ENCODE measurements around the gene SGF29.
"Not testable (repeated sequence)": the region's sequence is repeated elsewhere in the genome, so short reads cannot be mapped to it uniquely, and the experiment has no call there.

The SGF29 gene

DNA sequence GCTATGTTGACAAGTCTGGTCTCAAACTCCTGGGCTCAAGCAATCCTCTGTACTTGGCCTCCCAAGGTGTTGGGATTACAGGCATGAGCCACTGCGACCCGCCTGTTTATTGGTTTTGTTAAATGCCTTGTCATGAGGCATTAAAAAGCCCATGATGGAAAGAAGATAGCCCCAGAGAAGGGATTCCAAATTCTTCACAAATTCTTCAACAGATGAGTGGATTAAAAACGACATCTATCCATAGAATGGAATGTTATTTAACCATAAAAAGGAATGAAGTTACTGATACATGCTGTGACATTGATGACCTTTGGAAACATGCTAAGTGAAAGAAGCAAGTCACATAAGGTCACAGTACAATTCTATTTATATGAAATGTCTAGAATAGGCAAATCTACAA is 4.7 kb downstream of the SGF29 start:
- Histone ChIP-seq H3K36me3 (ENCODE audit: control insufficient read depth, insufficient read depth, low read length) (no peaks in the 10 kb centered on the region), H3K27me3 (ENCODE audit: control insufficient read depth, insufficient read depth, low read length) (no peaks in the 10 kb centered on the region), H3K9me3 (ENCODE audit: control insufficient read depth, low read length) (no peaks in the 10 kb centered on the region), H3K9ac (ENCODE audit: low read length) (no peak overlapping the region), H3K4me3 (ENCODE audit: low read length) (no peak overlapping the region), H3K4me1 (ENCODE audit: control insufficient read depth, insufficient read depth, low read length) (peaks cover 5% of the 10 kb centered on the region)

- no peaks in the 10 kb centered on the region for H3K4me1 ChIP-seq (ENCODE audit: control insufficient read depth, insufficient read depth, low read length)
- H3K9me3 ChIP-seq (ENCODE audit: control insufficient read depth, low read length) = no peaks in the 10 kb centered on the region
- no peaks in the 10 kb centered on the region for H3K36me3 ChIP-seq (ENCODE audit: control insufficient read depth, insufficient read depth, low read length)
- no peak overlapping the region for H3K9ac ChIP-seq (ENCODE audit: low read length)
- H3K27me3 ChIP-seq (ENCODE audit: control insufficient read depth, insufficient read depth, low read length) = no peaks in the 10 kb centered on the region
- H3K4me3 ChIP-seq (ENCODE audit: low read length) = no peak overlapping the region
Observed at GRCh38 chr16:28561557-28562187, 8.0 kb downstream of the SGF29 start.

- Histone ChIP-seq H3K4me3 (ENCODE audit: low read length) (no peak overlapping the region), H3K27me3 (ENCODE audit: control insufficient read depth, insufficient read depth, low read length) (no peaks in the 10 kb centered on the region), H3K4me1 (ENCODE audit: control insufficient read depth, insufficient read depth, low read length) (no peaks in the 10 kb centered on the region), H3K36me3 (ENCODE audit: control insufficient read depth, insufficient read depth, low read length) (no peaks in the 10 kb centered on the region), H3K9me3 (ENCODE audit: control insufficient read depth, low read length) (no peaks in the 10 kb centered on the region), H3K9ac (ENCODE audit: low read length) (no peak overlapping the region)
Observed at GRCh38 chr16:28562199-28562598, 8.5 kb downstream of the SGF29 start.

DNA sequence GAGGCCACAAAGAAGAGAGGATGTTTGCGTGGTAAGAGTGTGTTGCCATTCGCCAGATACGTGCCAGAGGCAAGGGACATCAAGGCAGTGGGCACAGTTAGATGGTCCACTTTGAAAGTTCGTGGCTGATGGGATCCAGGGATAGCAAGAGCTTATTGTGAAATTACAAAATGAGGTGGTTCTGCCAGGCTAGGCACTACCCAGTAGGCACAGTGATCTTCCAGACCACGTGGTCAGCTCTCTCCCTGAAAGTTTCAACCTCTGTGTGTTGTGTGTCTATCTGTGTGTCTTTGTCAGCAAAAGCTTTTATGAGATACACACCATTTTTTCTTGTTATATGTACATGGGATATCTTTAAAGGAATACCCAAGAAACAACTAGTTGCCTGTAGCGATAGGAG is 9.5 kb downstream of the SGF29 start:
- H3K4me1 ChIP-seq (ENCODE audit: control insufficient read depth, insufficient read depth, low read length) = no peaks in the 10 kb centered on the region
- H3K36me3 ChIP-seq (ENCODE audit: control insufficient read depth, insufficient read depth, low read length) = no peaks in the 10 kb centered on the region
- no peaks in the 10 kb centered on the region for H3K27me3 ChIP-seq (ENCODE audit: control insufficient read depth, insufficient read depth, low read length)
- H3K9ac ChIP-seq (ENCODE audit: low read length) = no peak overlapping the region
- H3K9me3 ChIP-seq (ENCODE audit: control insufficient read depth, low read length) = no peaks in the 10 kb centered on the region
- H3K4me3 ChIP-seq (ENCODE audit: low read length) = no peak overlapping the region

DNA sequence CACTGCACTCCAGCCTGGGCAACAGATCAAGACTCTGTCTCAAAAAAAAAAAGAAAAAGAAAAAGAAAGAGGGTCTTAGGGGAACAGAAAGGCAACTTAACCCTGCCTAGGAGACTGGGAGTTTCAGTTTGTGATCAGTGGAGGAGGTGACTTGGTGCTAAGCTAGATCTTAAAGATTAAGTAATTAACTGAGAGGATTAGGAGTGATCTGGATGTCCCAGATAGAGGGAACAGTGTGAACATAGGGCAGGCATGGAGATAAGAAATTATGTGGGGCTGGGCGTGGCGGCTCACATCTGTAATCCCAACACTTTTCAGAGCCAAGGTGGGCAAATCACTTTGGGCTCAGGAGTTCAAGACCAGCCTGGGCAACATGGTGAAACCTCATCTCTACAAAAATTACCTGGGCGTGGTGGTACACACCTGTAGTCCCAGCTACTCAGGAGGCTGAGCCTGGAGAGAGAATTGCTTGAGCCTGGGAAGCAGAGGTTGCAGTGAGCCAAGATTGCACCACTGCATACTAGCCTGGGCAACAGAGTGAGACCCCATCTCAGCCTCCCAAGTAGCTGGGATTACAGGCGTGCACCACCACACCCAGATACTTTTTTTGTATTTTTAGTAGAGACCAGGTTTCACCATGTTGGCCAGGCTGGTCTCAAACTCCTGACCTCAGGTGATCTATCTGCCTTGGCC is 12.7 kb downstream of the SGF29 start:
- H3K9ac ChIP-seq (ENCODE audit: low read length); H3K36me3 ChIP-seq (ENCODE audit: control insufficient read depth, insufficient read depth, low read length); H3K4me1 ChIP-seq (ENCODE audit: control insufficient read depth, insufficient read depth, low read length); H3K4me3 ChIP-seq (ENCODE audit: low read length); H3K9me3 ChIP-seq (ENCODE audit: control insufficient read depth, low read length); H3K27me3 ChIP-seq (ENCODE audit: control insufficient read depth, insufficient read depth, low read length): not testable (repeated sequence)

GRCh38 chr16:28567292-28567691 is 13.6 kb downstream of the SGF29 start:
- Histone ChIP-seq H3K9ac (ENCODE audit: low read length) (no peak overlapping the region), H3K4me1 (ENCODE audit: control insufficient read depth, insufficient read depth, low read length) (no peaks in the 10 kb centered on the region), H3K27me3 (ENCODE audit: control insufficient read depth, insufficient read depth, low read length) (no peaks in the 10 kb centered on the region), H3K4me3 (ENCODE audit: low read length) (no peak overlapping the region), H3K36me3 (ENCODE audit: control insufficient read depth, insufficient read depth, low read length) (no peaks in the 10 kb centered on the region), H3K9me3 (ENCODE audit: control insufficient read depth, low read length) (no peaks in the 10 kb centered on the region)

DNA sequence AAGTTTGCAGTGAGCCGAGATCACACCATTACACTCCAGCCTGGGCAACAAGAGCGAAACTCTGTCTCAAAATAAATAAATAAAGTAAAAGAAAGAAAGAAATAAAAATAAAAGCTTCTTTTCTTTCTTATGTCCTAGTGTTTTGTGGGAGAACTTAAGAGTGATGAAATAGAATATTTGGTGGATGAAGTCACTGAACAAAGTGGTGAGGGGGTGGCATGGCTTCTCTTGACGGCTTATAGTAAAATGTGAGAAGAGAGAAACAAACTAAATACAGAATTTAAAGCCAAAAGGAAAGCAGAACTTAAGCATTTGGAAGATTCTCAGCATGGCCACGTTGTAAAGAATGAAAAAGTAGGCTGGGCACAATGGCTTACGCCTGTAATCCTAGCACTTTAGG is 15.3 kb downstream of the SGF29 start:
- no peak overlapping the region for H3K9ac ChIP-seq (ENCODE audit: low read length)
- H3K4me3 ChIP-seq (ENCODE audit: low read length) = no peak overlapping the region
- no peaks in the 10 kb centered on the region for H3K36me3 ChIP-seq (ENCODE audit: control insufficient read depth, insufficient read depth, low read length)
- H3K9me3 ChIP-seq (ENCODE audit: control insufficient read depth, low read length) = no peaks in the 10 kb centered on the region
- no peaks in the 10 kb centered on the region for H3K27me3 ChIP-seq (ENCODE audit: control insufficient read depth, insufficient read depth, low read length)
- no peaks in the 10 kb centered on the region for H3K4me1 ChIP-seq (ENCODE audit: control insufficient read depth, insufficient read depth, low read length)

- H3K9ac ChIP-seq (ENCODE audit: low read length) = no peak overlapping the region
- no peaks in the 10 kb centered on the region for H3K36me3 ChIP-seq (ENCODE audit: control insufficient read depth, insufficient read depth, low read length)
- no peaks in the 10 kb centered on the region for H3K9me3 ChIP-seq (ENCODE audit: control insufficient read depth, low read length)
- no peaks in the 10 kb centered on the region for H3K27me3 ChIP-seq (ENCODE audit: control insufficient read depth, insufficient read depth, low read length)
- H3K4me1 ChIP-seq (ENCODE audit: control insufficient read depth, insufficient read depth, low read length) = no peaks in the 10 kb centered on the region
- no peak overlapping the region for H3K4me3 ChIP-seq (ENCODE audit: low read length)
Observed at GRCh38 chr16:28569968-28570752, 16.4 kb downstream of the SGF29 start.

DNA sequence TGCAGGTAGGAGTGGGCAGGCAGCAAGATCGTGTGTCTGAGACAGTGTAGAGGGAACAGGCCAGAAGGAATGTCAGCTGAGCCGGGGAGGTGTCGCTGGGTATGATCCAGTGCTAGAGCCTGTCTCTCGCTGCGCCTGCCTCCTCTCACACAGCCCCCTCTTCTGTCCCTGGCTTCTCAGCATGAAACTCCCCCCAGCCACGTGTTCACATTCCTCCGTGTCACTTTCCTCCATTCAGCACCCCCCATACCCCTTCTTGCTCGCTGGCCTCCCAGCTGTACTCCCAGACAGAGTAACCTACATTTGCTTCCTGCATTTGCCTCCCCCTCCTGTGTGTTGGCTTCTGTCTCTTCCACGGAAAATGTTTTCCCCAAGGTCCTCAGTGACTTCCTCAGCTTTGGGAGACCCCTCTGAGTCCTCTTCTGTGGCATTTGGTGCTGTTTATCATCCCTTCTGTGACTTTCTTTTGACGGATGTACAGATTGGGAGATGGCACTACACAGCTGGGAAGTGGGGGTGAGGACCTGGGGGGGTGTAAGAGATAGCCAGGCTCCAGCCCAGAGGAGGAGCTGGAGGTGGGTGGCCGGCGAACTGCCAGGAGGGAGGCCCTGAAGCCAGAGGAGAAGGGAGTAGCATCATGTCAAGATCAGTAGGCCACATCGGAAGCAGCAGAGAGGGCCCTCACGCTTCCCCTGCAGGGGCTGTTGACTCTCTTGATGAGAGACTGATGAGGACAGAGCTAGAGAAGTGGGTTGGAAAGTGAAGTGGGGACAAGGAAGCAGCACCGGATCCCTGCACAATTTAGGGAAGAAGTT is 19.2 kb downstream of the SGF29 start:
- H3K4me3 ChIP-seq (ENCODE audit: low read length) = no peak overlapping the region
- H3K36me3 ChIP-seq (ENCODE audit: control insufficient read depth, insufficient read depth, low read length) = no peaks in the 10 kb centered on the region
- H3K9me3 ChIP-seq (ENCODE audit: control insufficient read depth, low read length) = no peaks in the 10 kb centered on the region
- no peaks in the 10 kb centered on the region for H3K4me1 ChIP-seq (ENCODE audit: control insufficient read depth, insufficient read depth, low read length)
- no peaks in the 10 kb centered on the region for H3K27me3 ChIP-seq (ENCODE audit: control insufficient read depth, insufficient read depth, low read length)
- no peak overlapping the region for H3K9ac ChIP-seq (ENCODE audit: low read length)

- no peak overlapping the region for H3K9ac ChIP-seq (ENCODE audit: low read length)
- no peaks in the 10 kb centered on the region for H3K4me1 ChIP-seq (ENCODE audit: control insufficient read depth, insufficient read depth, low read length)
- H3K9me3 ChIP-seq (ENCODE audit: control insufficient read depth, low read length) = no peaks in the 10 kb centered on the region
- no peaks in the 10 kb centered on the region for H3K36me3 ChIP-seq (ENCODE audit: control insufficient read depth, insufficient read depth, low read length)
- H3K27me3 ChIP-seq (ENCODE audit: control insufficient read depth, insufficient read depth, low read length) = no peaks in the 10 kb centered on the region
- H3K4me3 ChIP-seq (ENCODE audit: low read length) = no peak overlapping the region
Observed at GRCh38 chr16:28573738-28574718, 20.3 kb downstream of the SGF29 start.

DNA sequence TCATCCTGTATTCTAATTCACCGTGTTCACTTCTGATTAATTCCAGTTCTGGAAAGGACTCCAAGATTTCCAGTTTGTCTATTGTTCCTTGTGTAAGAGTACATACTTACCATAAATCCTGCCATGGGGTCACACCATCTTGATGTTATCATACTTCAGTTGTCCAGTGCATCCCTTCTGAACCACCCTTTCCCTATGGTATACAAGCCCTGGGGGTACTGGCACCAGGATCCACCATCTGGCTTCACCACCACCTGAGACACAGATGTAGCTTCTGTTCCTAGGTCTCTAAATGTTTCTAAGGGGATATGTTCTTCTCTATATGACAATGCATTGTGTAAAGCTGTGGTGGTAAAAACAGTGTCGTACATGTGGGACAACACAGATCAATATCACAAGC is 21.2 kb downstream of the SGF29 start:
- H3K4me1 ChIP-seq (ENCODE audit: control insufficient read depth, insufficient read depth, low read length) = no peaks in the 10 kb centered on the region
- H3K27me3 ChIP-seq (ENCODE audit: control insufficient read depth, insufficient read depth, low read length) = no peaks in the 10 kb centered on the region
- no peaks in the 10 kb centered on the region for H3K36me3 ChIP-seq (ENCODE audit: control insufficient read depth, insufficient read depth, low read length)
- no peaks in the 10 kb centered on the region for H3K9me3 ChIP-seq (ENCODE audit: control insufficient read depth, low read length)
- no peak overlapping the region for H3K4me3 ChIP-seq (ENCODE audit: low read length)
- no peak overlapping the region for H3K9ac ChIP-seq (ENCODE audit: low read length)
